GM06990 (cell line): ENCODE results near the gene B9D1.

Experiments used
- DNase-seq: peaks from one replicate; pipeline ENCODE4 v3.0.0-alpha.2; 2011; ENCODE audit not compliant: insufficient read length; ENCODE audit errors: extremely low read depth
- H3K27me3 ChIP-seq: replicated peaks from 2 replicates; pipeline ENCODE4 v1.6.0; 2011; ENCODE audit warnings: low read length; ENCODE audit not compliant: control insufficient read depth, insufficient read depth
- H3K36me3 ChIP-seq: 2 replicates; pipeline ENCODE4 v1.5.1; 2011; ENCODE audit warnings: low read length; ENCODE audit not compliant: control insufficient read depth, insufficient read depth
- H3K4me3 ChIP-seq: replicated peaks from 2 replicates; pipeline ENCODE4 v1.5.1; 2011; ENCODE audit warnings: low read depth, mild to moderate bottlenecking, control low read depth, low read length
- CTCF ChIP-seq: IDR thresholded peaks from 2 replicates; pipeline ENCODE4 v1.5.1; 2011; ENCODE audit warnings: low read length, control low read depth, mild to moderate bottlenecking, inconsistent platforms; ENCODE audit not compliant: insufficient read depth, poor library complexity, severe bottlenecking

B9D1 gene

GRCh38 chr17:19403021-19403420 lies 40.5 kb upstream of the B9D1 start:
- no peaks in the 10 kb centered on the region for H3K36me3 ChIP-seq
- H3K27me3 ChIP-seq = peaks cover 1% of the 10 kb centered on the region; the same call in 1 of the 2 replicates
- no peak for TF ChIP-seq CTCF
- no peak for DNase-seq
- no peak overlapping the region for H3K4me3 ChIP-seq

DNA sequence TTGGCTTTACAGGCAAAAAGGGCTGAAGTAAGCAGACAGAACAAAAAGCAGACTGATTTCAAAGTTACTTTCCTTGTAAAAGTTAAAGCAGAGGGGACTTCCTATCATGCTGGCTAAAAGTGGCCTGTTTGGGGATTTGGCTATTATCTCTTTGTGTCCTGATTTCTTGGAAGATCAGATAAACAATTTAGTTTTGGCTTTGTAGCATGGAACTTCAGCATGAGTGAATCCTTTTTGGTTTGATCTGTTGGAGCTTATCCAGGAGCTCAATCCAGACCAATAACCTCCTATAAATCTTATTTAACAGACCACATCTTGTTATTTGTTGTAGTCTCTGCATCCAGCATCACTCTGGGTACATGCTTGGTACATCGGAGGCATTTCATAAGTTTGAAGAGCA lies 39.6 kb upstream of the B9D1 start:
- H3K36me3 ChIP-seq = no peaks in the 10 kb centered on the region
- H3K27me3 ChIP-seq = peaks cover 1% of the 10 kb centered on the region; the same call in 1 of the 2 replicates
- DNase-seq = no peak
- no peak for TF ChIP-seq CTCF
- no peak overlapping the region for H3K4me3 ChIP-seq

DNA sequence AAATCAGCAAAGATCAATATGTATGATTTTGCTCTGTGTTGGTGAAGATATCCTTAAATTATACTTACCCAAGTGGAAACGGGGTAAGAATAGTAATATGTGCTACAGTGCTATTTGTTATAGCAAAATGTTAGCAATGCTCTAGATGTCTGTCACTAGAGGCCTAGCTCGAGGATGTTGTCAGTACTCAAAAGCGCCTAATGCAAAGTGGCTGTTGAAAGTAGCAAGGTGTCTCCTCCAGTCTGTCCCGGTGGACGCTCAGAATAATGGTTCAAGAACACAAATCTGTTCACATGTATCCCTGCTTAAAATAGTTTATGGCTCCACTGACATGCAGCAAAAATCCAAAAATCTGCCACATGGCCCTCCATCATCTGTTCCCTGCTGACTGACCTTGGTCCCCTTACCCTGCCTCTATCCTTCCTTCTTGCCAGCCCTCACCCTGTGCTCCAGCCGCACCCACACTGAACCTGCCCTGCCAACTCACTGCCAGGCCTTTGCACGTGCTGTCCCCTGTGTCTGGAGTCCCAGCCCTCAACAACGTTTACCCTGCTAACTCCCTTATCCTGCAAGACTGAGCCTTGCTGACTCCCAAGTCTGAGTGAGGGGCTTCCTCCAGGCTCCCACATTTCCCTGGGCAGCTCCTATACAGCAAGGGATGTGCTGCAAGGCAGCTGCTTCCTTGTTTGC lies 38.9 kb upstream of the B9D1 start:
- TF ChIP-seq CTCF = no peak
- Histone ChIP-seq H3K4me3 (no peak overlapping the region), H3K36me3 (no peaks in the 10 kb centered on the region), H3K27me3 (peaks cover 1% of the 10 kb centered on the region; the same call in 1 of the 2 replicates)
- no peak for DNase-seq

DNA sequence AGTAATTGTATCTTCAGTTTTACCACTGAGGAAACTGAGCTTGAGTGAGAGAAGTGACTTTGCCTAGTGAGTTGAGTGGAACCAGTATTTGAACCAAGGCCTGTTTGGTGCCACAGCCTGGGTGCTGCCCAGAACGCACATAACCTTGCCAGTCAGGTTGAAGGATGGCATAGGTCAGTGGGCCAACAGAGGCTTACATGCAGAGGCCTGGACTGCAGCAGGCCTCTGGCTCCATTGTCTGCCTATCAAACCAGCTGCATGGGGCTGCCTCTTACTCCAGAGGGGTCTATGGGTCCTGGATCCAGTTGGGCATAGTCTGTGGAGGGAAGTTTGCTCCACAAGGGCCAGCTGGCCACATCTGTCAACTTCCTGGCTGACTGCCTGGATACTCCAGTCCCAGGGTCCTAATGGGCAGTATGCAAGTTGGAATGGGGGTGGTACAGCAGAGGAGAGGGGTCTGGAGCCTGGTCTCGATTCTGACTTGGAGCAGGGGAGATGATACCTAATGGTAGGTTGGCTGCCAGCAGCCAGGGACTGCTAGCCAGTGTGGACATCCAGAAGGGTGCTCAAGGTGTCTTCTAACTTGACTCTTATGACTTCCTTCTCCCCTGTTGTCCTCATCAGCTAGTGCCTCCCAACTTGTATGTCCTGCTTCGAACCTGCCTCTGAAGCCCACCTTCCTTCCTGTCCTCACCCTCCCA lies 37.4 kb upstream of the B9D1 start:
- no peak overlapping the region for H3K4me3 ChIP-seq
- H3K36me3 ChIP-seq = no peaks in the 10 kb centered on the region
- TF ChIP-seq CTCF = no peak

DNA sequence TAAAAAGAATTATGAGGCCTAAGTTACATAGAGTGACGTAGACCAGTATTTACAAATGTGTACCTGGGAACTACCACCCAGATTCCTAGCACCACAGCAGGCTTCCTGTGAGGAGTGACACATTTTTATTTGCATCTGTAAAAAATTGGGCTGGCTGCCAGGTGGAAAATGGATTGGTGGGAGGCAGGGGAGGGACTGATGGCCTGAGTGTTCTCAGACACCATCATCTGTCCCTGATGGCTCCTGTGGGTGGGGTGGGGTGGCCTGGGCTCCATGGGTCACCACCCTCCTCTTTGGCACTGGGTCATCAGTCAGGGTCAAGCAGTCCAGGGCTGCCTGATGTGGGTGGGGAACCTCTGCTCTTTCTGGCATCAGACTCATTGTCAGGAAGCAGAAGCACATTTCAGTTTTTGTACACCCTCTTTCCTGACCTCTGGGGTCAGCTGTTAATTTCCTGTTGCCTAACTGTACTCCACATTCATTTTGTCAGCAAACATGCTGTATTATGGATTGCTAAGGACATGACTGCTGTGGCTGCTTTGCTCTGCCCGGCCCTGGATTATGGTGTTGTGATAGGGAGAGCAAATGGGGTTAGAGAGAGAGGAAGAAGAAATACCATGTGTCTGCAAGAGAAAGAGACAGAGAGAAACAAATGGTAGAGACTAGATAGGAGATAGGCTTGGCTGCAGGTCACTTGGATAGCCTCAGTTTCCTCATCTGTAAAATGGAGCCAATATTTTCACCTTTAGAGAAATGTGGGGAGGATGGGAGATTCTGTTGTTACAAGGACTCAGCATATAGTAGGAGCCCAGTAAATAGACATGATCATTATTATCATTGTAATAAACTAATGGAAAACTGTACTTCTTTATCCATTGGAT lies 36.0 kb upstream of the B9D1 start:
- Histone ChIP-seq H3K27me3 (peaks cover 1% of the 10 kb centered on the region; the same call in 1 of the 2 replicates), H3K4me3 (no peak overlapping the region), H3K36me3 (no peaks in the 10 kb centered on the region)
- DNase-seq = no peak
- TF ChIP-seq CTCF = no peak

More for the DNA sequence above, 37.4 kb upstream of the B9D1 start:
- DNase-seq = no peak
- H3K27me3 ChIP-seq = peaks cover 1% of the 10 kb centered on the region; the same call in 1 of the 2 replicates
